CD4-positive, alpha-beta T cell treated with Interleukin-12 subunit alpha and Interleukin-12 subunit beta, for 1 hour (primary cell): Measurements from ENCODE around the gene CALCOCO2.
"Not testable (repeated sequence)": the region's sequence is repeated elsewhere in the genome, so short reads cannot be mapped to it uniquely, and the experiment has no call there.

Source experiments
- DNase-seq: peaks from one replicate; pipeline ENCODE4 v3.0.0-alpha.2; 2020

Gene CALCOCO2

DNA sequence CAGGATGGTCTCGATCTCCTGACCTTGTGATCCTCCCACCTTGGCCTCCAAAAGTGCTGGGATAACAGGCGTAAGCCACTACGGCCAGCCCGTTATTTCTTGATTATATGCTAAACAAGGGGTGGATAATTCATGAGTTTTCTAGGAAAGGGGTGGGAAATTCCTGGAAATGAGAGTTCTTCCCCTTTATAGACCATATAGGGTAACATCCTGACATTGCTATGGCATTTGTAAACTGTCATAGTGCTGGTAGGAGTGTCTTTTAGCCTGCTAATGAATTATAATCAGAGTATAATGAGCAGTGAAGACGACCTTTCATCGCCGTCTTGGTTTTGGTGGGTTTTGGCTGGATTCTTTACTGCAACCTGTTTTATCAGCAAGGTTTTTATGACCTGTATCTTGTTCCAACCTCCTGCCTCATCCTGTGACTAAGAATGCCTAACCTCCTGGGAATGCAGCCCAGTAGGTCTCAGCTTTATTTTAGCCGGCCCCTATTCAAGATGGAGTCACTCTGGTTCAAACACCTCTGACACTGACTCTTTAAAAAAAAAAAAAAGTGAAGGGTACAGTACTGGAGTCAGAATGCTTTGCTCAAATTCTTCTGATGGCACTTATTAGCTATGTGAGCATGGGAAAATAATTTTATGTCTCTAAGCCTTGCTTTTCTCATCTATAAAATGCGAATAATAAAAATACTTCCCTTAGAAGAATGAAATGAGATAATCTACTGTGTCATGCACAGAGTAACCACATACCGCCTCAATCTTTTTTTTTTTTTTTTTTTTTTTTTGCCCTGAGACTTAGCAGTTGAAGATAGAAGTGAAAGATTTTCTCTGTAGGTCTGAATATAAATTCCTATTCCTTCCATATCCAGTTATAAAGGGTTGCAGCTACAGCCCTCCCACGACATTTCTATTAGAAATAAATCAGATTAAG is 5.1 kb upstream of the CALCOCO2 start:
- no peak for DNase-seq

DNA sequence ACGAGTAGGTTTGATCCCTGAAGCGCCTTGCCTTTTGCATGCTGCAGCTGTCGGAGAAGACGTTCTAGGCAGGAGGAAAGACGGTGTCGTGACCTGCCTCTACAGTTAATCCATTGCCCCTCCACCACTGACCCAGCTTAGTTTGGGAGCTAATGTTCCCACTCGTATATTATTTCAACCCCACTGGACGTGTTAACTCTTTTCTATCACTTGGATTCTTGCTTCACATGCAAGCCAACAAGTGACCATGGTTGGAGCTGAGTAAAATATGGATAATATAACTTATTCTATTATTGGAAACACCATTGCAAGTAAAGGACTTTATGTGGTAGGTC is 681 bp downstream of the CALCOCO2 start:
- DNase-seq: no peak

DNA sequence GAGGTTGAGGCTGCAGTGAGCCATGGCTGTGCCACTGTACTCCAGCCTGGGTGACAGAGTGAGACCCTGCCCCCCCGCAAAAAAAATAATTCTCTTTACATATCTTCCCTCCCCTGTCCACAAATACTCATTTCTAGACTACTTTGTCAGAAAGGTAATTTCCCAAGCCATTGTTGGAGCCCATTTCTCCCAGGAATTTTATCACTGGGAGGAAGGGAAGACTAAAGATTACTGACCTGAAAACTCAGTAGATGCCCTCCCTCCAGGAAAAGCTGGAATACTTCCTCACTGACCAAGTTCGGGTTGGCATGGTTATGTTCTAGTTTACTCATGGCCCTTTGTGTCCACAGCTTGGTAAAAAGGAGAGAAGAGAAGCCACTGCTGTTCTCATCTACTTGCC is 4.1 kb downstream of the CALCOCO2 start:
- no peak for DNase-seq

DNA sequence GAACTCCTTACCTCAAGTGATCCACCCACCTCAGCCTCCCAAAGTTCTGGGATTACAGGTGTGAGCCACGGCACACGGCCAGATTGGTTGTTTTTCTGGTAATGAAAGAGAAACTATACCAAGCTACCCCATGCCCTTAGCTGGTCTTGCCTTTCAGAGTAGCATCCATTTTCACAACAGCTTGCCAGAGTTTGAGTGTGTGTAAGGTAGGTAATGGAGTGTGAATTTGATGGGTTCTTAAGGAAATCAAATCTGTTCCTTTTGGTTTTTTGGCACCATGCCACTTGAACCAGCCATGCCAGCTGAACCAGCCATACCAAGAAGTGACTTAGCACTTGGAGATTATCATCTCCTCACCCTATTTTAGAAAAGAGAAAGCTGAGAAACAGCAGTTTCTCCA is 5.1 kb downstream of the CALCOCO2 start:
- peak; percentile 16 for DNase-seq

DNA sequence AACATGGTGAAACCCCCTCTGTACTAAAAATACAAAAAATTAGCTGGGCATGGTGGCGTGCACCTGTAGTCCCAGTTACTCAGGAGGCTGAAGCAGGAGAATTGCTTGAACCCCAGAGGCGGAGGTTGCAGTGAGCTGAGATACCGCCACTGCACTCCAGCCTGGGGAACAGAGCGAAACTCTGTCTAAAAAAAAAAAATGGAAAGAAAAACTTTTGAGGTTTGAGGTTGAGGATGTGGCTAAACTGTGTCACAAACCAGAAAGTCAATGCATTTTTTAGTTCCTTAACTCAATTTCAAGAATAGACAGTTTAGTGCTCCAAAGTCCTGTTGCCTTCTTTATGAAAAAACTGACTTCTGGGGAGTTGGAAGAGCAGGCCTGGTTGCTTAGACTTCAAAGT is 6.6 kb downstream of the CALCOCO2 start:
- peak; percentile 45 for DNase-seq

DNA sequence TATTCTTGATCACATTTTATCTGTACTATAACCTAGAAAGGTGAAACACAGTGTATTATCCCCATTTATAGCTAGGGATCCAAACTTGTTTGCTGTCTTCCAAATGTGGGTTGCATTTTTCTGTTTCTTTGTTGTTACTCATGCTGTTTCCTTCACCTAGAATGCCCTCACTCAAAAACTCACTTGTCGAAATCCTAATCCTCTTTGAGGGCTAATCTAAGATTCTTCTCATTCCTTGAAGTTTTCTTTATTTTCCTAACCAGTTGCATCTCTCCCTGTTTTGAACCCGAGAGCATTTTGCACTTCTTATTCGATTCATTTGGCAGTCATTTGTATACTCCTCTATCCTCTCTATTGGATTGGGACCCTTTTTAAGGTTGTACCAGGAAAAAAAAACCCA is 9.6 kb downstream of the CALCOCO2 start:
- DNase-seq: no peak

DNA sequence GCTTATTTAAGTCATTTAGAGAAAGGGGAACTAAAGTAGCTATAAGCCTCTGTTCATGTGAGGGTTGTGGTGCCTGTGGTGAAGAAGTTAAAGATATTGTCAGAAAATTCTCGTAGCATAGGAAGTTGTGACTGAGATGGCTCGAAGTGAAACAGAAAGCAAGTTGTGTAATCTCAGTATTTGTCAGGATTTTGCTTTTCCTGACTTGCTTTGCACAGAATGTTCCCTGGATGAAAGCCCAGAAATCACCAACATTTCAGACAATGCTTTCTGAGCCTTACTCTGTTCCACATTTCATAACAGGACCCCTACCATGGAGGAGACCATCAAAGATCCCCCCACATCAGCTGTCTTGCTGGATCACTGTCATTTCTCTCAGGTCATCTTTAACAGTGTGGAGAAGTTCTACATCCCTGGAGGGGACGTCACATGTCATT is 10.6 kb downstream of the CALCOCO2 start:
- DNase-seq: peak; percentile 59

DNA sequence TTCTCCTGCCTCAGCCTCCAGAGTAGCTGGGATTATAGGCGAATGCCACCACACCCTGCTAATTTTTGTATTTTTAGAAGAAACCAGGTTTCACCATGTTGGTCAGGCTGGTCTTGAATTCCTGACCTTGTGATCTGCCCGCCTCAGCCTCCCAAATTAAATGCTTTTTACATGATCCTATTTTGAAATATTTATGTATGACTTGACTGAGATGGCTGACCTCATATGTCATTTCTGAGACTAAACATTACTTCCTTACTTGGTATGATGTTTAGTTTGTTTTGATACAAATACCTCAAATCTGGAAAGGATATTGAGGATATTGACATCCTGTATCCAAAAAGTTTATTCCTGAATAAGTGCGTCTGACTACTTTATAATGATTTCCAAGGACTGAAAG is 11.9 kb downstream of the CALCOCO2 start:
- DNase-seq: no peak

DNA sequence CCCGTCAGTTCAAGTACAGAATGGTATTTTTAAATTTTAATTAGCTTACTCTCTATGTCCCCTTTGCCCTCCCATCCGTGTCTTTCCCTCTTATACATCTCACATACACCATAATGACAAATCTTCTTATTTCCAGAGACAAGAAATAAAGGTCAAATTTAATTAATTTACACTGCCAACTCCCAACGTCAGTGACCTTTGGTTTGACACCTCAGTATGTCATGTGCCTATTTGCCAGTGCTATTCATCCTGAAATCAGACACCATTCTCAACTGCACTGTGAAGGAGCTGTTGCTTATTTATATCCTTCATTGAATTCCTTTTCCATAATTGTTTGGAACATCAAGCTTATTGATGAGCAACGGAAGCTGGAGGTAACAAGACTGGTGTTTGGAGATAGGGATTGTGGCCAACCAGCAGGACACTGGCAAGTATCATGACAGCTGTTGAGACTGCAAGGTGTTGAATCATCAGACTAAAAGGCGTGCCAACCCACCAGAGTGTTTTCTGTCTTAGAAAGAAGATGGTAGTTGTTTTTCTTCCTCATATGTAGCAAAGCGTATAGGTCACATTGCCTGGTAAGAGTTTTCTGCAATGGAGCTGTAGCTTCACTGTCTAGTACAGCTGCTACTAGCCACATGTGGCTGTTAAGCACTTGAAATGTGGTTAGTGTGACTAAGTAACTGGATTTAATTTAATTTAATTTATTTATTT is 12.5 kb downstream of the CALCOCO2 start:
- DNase-seq: no peak

DNA sequence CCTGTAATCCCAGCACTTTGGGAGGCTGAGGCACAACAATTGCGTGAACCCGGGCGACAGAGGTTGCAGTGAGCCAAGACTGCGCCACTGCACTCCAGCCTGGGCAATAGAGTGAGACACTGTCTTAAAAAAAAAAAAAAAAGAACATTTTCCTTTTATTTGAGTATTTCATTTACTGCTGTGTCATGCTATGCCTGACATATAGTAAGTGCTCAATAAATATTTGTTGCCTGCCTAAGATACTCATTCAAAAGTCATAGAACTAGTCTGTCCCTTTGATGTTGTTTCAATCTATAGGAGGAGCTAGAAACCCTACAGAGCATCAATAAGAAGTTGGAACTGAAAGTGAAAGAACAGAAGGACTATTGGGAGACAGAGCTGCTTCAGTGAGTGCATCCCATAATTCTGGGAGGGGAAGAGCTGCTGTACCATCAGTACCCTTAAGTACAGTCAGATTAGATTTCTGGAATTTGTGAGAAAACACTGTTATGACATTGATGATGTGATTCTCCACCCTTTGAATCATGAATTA is 20.0 kb downstream of the CALCOCO2 start:
- DNase-seq: no peak

DNA sequence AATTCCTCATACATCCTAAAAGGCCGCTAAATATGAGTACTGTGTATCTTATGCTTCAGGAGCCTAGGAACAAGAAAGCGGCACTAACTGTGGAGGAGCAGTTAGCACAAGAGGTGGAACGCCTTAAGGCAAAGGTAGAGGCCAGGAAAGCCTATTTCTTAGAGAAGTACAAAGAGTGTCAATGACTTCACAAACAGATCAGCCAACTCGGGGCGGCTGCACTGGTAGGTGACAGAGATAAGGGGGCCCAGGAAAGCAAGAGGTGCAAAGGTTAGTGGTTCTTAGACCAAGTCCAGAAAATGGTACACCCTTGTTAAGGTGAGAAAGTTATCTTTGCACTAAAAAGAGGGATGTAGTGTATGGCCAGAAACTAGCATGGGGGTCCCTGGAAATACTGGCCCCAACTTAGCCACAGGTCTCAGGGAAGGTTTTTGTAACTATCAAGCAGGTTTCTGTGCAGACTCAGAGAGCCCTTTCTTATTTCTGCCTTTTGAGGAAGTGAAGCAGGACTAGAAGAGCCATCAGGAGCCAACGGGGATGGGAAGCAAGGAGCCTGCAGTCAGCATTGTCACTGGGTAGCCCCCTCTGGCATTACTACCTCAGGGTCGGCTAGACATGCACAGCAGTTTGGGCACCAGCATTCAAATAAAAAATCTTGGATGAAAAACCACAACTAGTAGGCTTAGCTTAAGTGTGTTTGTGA is 24.1 kb downstream of the CALCOCO2 start:
- DNase-seq: no peak

DNA sequence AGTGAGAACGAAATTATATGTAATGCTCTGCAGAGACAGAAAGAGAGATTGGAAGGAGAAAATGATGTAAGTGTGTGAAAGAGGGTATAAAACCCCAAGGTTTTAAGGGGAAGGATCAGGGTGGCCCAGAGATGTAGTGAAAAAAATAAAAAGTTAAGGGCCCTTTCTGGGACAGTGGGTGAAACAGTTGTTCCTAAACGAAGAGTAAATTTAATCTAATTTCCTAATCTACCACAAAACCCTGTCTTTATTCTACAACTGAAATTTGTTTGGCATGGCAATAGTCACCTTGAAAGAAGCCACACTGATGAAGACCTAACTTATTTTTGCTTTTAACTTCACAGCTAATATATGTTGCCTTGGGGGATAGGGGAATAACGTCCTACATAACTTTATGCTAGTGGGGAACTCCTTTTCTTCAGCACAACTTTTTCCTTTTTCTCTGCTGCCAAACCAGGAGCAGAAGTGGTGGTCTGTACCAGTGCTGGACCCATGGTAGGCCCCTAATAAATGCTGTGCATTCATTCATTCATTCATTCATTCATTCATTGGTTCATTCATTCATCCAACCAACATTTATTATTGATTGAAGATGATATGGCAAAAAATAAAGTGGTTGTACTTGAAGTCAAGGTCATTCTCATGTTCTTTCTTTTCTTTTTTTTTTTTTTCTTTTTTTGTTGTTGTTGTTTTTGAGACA is 25.4 kb downstream of the CALCOCO2 start:
- no peak for DNase-seq

DNA sequence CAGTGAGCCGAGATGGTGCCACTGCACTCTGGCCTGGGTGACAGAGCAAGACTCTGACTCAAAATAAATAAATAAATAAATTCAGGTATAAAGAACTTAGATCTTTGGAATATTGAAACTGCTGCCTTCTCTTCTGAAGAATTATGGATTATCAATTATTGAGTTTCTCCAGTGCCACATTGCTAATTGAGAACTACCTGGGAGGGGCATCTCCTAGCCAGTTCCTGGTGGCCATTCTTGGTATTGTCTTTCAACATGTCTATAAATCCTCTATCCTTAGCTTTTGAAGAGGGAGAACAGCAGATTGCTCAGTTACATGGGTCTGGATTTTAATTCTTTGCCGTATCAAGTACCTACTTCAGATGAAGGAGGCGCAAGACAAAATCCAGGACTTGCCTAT is 29.2 kb downstream of the CALCOCO2 start:
- no peak for DNase-seq

DNA sequence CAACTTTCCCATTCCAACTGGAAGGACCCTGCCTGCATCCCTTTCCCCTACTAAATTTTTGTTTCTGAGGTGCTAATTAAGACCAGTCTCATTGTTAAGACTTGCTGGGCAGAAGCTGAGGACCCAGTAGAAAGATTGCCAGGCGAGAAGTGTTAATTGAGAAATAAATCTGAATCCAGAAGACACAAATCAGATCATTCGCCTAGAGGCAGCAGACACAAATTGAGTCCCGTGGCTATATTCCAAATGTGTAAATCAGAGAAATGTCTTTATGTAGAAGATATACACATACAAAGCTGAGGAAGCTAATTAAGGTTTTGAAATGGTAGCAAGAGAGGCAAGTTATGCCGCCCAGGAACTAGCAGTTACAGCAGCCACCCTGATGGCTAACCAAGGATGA is 29.6 kb downstream of the CALCOCO2 start:
- DNase-seq: no peak

DNA sequence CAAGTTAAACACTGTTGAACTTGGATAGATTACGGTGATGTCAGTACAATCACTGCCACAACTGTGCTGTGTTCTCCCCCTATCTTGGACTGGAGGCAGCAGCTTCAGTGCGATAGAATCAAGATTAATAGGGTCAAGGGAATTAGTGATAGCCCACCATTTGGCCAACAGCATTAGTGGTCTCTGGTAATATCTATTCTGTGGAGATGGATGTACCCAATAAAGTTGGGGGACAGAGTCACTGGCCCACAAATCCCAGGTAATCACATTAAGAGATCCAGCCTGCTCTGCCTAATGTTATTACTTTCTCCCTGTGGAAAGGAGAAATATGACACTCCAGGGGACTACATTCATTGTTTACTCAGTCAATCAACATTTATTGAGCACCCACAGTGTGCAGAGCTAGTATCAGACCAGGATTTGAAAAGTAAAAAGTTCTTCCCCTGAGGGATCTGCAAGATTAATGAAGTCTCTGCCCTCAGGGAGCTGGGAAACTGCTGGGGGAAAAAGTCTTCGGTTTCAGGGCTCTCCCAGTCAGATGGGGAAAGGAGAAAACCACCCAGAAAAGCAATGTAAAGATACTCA is 38.2 kb downstream of the CALCOCO2 start:
- no peak for DNase-seq

DNA sequence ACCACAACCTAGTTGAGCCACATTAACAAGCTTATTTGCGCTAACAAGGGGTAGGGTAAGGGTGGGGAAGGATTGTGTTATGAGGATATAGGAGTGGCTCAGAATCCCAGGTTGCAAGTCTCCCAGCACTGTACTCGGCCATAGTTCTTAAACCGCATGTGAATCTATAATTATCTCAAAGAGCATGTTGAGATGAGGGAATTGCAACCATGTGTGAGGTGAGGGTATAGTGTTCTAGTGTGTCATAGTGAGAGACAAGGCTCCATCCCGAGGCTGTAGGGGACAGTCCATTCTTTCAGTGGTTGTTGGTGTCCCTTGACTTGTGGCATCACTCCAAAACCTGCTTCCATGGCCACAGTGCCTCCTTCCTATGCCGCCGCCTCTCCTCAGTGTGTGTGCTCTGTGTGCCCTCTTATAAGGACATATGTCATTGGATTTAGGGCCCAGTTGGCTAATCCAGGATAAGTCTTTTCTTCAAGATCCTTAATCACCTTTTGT is 39.0 kb downstream of the CALCOCO2 start:
- DNase-seq: no peak

DNA sequence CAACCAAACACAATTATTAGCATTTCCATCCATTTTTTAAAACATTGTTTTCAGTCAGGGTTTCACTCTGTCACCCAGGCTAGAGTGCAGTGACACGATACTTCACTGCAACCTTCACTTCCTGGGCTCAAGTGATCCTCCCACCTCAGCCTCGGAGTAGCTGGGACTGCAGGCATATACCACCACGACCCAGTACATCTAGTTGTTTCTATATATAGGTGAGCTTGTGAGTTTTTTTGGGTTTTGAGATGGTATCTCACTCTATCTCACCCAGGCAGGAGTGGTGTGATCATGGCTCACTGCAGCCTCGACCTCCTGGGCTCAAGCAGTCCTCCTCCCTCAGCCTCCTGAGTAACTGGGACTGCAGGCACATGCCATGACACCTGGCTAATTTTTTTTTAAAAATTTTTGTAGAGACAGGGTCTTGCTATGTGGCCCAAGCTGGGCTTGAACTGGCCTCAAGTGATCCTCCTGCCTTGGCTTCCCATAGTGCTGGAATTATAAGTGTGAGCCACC is 40.3 kb downstream of the CALCOCO2 start:
- no peak for DNase-seq

DNA sequence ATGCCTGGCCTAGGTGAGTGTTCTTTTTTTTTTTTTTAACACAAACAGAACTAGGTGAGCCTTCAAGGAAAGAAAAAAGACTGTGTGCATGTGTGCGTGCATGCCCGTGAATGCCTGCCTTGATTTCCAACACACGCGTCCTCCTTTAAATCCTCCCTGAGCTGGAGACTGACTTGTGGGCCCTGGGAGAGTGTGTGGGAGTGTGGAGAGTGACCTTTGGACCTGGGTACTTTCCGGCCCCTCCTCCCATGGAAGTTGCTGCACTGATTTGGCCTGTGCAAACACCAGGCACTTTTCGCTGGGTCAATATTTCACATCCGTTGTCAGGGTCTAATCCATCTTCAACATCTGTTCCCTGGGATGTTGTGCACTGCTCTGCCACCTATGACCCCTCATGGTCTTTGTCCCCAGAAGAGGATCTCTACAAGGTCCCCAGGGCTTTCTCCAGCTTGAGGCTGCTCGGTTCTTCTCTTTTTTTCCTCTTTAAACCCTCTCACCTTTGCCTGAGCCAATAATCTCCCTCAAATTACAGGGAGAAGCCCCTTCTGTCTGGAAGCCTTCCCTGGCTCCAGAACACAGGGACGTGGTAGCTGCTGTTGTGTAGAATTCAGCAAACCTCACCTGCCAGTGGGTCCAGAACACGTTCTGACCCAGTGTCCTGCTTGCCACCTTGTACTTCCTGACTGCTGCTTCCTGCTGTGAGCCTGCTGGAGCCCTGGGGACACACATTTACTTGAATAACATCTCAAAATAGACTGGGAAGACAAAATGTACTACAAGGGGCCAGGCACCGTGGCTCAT is 40.9 kb downstream of the CALCOCO2 start:
- DNase-seq: no peak

DNA sequence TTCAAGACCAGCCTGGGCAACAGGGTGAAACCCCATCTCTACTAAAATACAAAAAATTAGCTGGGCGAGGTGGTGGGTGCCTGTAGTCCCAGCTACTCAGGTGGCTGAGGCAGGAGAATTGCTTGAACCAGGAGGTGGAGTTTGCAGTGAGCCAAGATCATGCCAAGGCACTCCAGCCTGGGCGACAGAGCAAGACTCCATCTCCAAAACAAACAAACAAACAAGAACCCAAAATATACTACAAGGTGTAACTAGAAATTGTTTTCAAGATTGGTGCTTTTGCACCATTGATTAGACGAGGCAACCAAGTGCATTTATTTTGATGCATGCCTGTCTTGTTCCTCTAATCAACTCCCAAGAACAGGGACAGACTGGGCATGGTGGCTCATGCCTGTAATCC is 41.6 kb downstream of the CALCOCO2 start:
- not testable (repeated sequence) for DNase-seq

DNA sequence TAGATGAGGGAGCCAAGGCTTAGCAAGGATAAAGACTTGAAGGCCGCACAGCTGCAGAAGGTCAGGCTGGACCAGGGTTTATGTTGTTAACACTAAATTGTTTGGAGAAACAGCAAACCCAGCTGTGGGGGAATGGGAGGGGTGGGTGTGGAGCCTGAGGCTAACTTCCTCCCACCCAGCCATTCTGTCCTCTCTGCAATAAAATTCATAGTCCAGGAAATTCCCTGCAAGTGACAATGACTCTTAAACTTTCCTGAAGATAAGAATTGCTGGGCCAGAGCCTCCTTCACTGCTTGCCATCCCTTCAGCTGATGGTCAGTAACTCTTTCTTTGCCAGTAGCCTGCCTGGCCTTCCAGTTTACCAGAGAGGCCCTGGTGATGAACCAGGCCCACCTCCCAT is 42.4 kb downstream of the CALCOCO2 start:
- no peak for DNase-seq
